OCI-LY7 (cell line): Measurements from ENCODE around the gene CD3G.

Source experiments
- CTCF ChIP-seq: fragments of 200-600 bp; sonication (generic); conservative IDR thresholded peaks from 2 replicates; pipeline ENCODE4 v1.5.1; 2014; ENCODE audit warnings: mild to moderate bottlenecking, antibody characterized with exemption, low read length, moderate library complexity, mixed read lengths
- EZH2phosphoT487 ChIP-seq: fragments of 200-600 bp; sonication (generic); IDR thresholded peaks from 2 replicates; pipeline ENCODE4 v1.6.1; 2018; ENCODE audit warnings: low read depth, borderline replicate concordance, mild to moderate bottlenecking, mixed run types, antibody characterized with exemption, low read length, moderate library complexity, mixed read lengths

DNA sequence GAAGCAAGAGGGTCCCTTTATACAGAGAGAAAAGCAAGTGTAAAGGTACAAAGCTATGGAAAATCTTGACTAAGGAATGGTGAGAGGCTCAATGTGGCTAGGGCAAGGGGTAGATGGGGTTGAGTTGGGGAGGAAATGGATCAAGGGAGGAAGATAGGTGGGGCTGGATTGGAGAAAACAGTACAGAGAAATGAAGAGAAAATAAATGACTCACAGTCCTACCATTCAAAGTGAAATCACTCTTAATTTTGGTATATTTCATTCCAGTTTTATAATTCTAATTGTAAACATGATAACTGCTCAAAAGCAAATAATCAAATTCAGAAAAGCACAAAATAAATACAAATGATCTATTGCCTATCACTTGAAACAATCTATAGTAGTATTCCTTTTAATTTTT lies 31.8 kb downstream of the CD3G start:
- TF ChIP-seq CTCF (no peak), EZH2phosphoT487 (no peak)
